ENCODE data around the gene OGT.

GRCh38 chrX:71537743-71538142 is 4.8 kb downstream of the OGT start:
- no peak for TF ChIP-seq CTCF (IDR thresholded peaks at IDR 0.05)
- no peak for TF ChIP-seq POLR2A (IDR thresholded peaks at IDR 0.05)
